ENCODE results near the gene VPS52.

The VPS52 gene

DNA sequence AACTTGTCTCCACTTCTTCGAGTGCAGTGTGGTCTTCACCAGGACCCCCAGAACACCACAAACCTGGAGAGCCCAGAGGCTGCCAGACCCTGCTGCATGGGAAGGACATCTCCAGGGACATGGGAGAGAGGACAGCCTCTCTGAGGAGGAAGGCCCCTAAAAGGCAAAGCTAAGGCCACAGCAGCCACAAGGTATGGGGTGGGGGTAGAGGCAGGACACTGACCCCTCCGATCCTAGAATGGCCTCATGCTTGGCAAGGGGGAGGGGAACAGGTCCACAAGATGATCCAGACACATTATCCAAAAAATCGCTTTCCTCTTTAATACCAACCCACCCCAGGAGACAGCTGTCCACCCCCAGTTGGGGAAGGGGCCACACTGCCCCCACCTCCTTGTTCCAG is 7.1 kb upstream of the VPS52 start:
- H3K9ac ChIP-seq (ENCODE audit: low read length): no peak overlapping the region
- no peak overlapping the region for H3K4me3 ChIP-seq (ENCODE audit: low read depth, low read length)
- no CpG with 5 or more reads among the region's 3 CpGs for WGBS (ENCODE audit: extremely low coverage, insufficient coverage, insufficient read length)
- H3K9me3 ChIP-seq (ENCODE audit: insufficient read depth, low read depth, low read length): no peaks in the 10 kb centered on the region
- no peak overlapping the region for H3K23ac ChIP-seq (ENCODE audit: low read length)
- H2AFZ ChIP-seq (ENCODE audit: insufficient read depth, low read length, poor library complexity): no peak overlapping the region
- no peak overlapping the region for H2AK5ac ChIP-seq (ENCODE audit: low read length)
- H3K4me2 ChIP-seq (ENCODE audit: low read length): no peak overlapping the region
- no peak overlapping the region for H3K27ac ChIP-seq (ENCODE audit: low read depth, low read length)
- no peak overlapping the region for H4K91ac ChIP-seq (ENCODE audit: low read depth, low read length)
- H3K79me1 ChIP-seq (ENCODE audit: low read length): peaks cover 9% of the 10 kb centered on the region
- H3K4me1 ChIP-seq (ENCODE audit: control insufficient read depth in 1 of 2, insufficient read depth in 2 of 2, low read length in 2 of 2): peaks cover 3 to 12% of the 10 kb centered on the region in 2 experiments
- no peak overlapping the region for H2BK12ac ChIP-seq (ENCODE audit: low read length)
- DNase-seq: no peak
- H3K14ac ChIP-seq (ENCODE audit: low read length): no peak overlapping the region
- H3K79me2 ChIP-seq (ENCODE audit: control insufficient read depth, insufficient read depth, low read length, poor library complexity): peaks cover 10% of the 10 kb centered on the region
- H3K18ac ChIP-seq (ENCODE audit: low read length): no peak overlapping the region
- H2BK5ac ChIP-seq (ENCODE audit: low read depth, low read length, poor library complexity): no peak overlapping the region
- H3K36me3 ChIP-seq (ENCODE audit: control insufficient read depth in 1 of 2, insufficient read depth in 2 of 2, low read length in 2 of 2): peaks cover 51 to 59% of the 10 kb centered on the region in 2 experiments
- H2BK120ac ChIP-seq (ENCODE audit: insufficient read depth, low read length, poor library complexity): no peak overlapping the region
- no peak overlapping the region for H3K4ac ChIP-seq (ENCODE audit: low read depth, low read length)
- no peak overlapping the region for H4K8ac ChIP-seq (ENCODE audit: low read depth, low read length)
- H3K27me3 ChIP-seq (ENCODE audit: insufficient read depth, low read length): no peaks in the 10 kb centered on the region
- H4K12ac ChIP-seq (ENCODE audit: low read depth, low read length): no peak overlapping the region

DNA sequence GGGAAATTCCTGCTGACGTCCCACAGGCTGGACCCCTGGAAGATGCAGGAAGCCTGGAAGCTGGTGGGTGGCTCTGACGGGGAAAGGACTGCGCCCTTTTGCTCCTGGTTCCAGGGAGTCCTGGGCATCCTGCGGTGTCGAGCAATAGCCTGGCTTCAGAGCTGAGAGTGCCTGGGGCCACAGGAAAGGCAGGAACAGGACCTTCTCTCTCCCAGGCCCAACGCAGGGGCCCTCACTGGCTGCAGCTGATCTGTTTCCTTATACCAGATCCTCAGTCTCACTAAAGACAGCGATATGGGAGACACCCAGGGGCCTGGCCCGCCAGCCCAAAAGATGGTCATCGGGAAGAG is 6.7 kb upstream of the VPS52 start:
- no peak overlapping the region for H2BK12ac ChIP-seq (ENCODE audit: low read length)
- H3K9me3 ChIP-seq (ENCODE audit: insufficient read depth, low read depth, low read length): no peaks in the 10 kb centered on the region
- no peaks in the 10 kb centered on the region for H3K27me3 ChIP-seq (ENCODE audit: insufficient read depth, low read length)
- H3K4me3 ChIP-seq (ENCODE audit: low read depth, low read length): no peak overlapping the region
- no peak for DNase-seq
- H3K36me3 ChIP-seq (ENCODE audit: control insufficient read depth in 1 of 2, insufficient read depth in 2 of 2, low read length in 2 of 2): peaks cover 47 to 58% of the 10 kb centered on the region in 2 experiments
- H4K91ac ChIP-seq (ENCODE audit: low read depth, low read length): no peak overlapping the region
- no peak overlapping the region for H3K18ac ChIP-seq (ENCODE audit: low read length)
- no peak overlapping the region for H2BK120ac ChIP-seq (ENCODE audit: insufficient read depth, low read length, poor library complexity)
- H3K4ac ChIP-seq (ENCODE audit: low read depth, low read length): peak overlapping the region; percentile 9
- H3K14ac ChIP-seq (ENCODE audit: low read length): no peak overlapping the region
- H3K4me1 ChIP-seq (ENCODE audit: control insufficient read depth in 1 of 2, insufficient read depth in 2 of 2, low read length in 2 of 2): peaks cover 3 to 12% of the 10 kb centered on the region in 2 experiments
- no peak overlapping the region for H2AFZ ChIP-seq (ENCODE audit: insufficient read depth, low read length, poor library complexity)
- no peak overlapping the region for H3K4me2 ChIP-seq (ENCODE audit: low read length)
- H3K79me2 ChIP-seq (ENCODE audit: control insufficient read depth, insufficient read depth, low read length, poor library complexity): peaks cover 10% of the 10 kb centered on the region
- no peak overlapping the region for H3K27ac ChIP-seq (ENCODE audit: low read depth, low read length)
- peak overlapping the region; percentile 1 for H4K12ac ChIP-seq (ENCODE audit: low read depth, low read length)
- no peak overlapping the region for H3K9ac ChIP-seq (ENCODE audit: low read length)
- peaks cover 9% of the 10 kb centered on the region for H3K79me1 ChIP-seq (ENCODE audit: low read length)
- H2BK5ac ChIP-seq (ENCODE audit: low read depth, low read length, poor library complexity): no peak overlapping the region
- no CpG with 5 or more reads among the region's 9 CpGs for WGBS (ENCODE audit: extremely low coverage, insufficient coverage, insufficient read length)
- H3K23ac ChIP-seq (ENCODE audit: low read length): no peak overlapping the region
- H2AK5ac ChIP-seq (ENCODE audit: low read length): peak overlapping the region; percentile 27
- no peak overlapping the region for H4K8ac ChIP-seq (ENCODE audit: low read depth, low read length)

DNA sequence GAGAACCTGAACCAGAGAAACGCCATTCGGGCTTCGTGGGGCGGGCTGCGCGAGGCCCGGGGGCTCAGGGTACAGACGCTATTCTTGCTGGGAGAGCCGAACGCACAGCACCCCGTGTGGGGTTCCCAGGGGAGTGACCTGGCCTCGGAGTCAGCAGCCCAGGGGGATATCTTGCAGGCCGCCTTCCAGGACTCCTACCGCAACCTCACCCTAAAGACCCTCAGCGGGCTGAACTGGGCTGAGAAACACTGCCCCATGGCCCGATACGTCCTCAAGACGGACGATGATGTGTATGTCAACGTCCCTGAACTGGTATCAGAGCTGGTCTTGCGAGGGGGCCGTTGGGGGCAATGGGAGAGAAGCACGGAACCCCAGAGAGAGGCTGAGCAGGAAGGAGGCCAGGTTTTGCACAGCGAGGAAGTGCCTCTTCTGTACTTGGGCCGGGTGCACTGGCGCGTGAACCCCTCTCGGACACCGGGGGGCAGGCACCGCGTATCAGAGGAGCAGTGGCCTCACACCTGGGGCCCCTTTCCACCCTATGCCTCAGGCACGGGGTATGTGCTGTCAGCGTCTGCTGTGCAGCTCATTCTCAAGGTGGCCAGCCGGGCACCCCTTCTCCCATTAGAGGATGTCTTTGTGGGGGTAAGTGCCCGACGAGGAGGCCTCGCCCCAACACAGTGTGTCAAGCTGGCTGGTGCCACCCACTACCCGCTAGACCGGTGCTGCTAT is 6.2 kb upstream of the VPS52 start:
- WGBS (ENCODE audit: extremely low coverage, insufficient coverage, insufficient read length): no CpG with 5 or more reads among the region's 39 CpGs
- peaks cover 10% of the 10 kb centered on the region for H3K79me2 ChIP-seq (ENCODE audit: control insufficient read depth, insufficient read depth, low read length, poor library complexity)
- peak overlapping the region; percentile 1 for H2AFZ ChIP-seq (ENCODE audit: insufficient read depth, low read length, poor library complexity)
- H3K36me3 ChIP-seq (ENCODE audit: control insufficient read depth in 1 of 2, insufficient read depth in 2 of 2, low read length in 2 of 2): peaks cover 48 to 57% of the 10 kb centered on the region in 2 experiments
- no peak overlapping the region for H2BK5ac ChIP-seq (ENCODE audit: low read depth, low read length, poor library complexity)
- peak overlapping the region; percentile 78 for H4K12ac ChIP-seq (ENCODE audit: low read depth, low read length)
- peak overlapping the region; percentile 38 for H3K4ac ChIP-seq (ENCODE audit: low read depth, low read length)
- peak overlapping the region; percentile 62 for H3K4me2 ChIP-seq (ENCODE audit: low read length)
- H4K8ac ChIP-seq (ENCODE audit: low read depth, low read length): peak overlapping the region; percentile 96
- peak overlapping the region; percentile 85 for H3K14ac ChIP-seq (ENCODE audit: low read length)
- peak overlapping the region; percentile 6 for H3K9ac ChIP-seq (ENCODE audit: low read length)
- peak overlapping the region; percentile 3 for H3K18ac ChIP-seq (ENCODE audit: low read length)
- H3K79me1 ChIP-seq (ENCODE audit: low read length): peaks cover 9% of the 10 kb centered on the region
- H3K4me1 ChIP-seq (ENCODE audit: control insufficient read depth in 1 of 2, insufficient read depth in 2 of 2, low read length in 2 of 2): peaks cover 3 to 12% of the 10 kb centered on the region in 2 experiments
- H3K4me3 ChIP-seq (ENCODE audit: low read depth, low read length): peak overlapping the region; percentile 84
- peak overlapping the region; percentile 27 for H2AK5ac ChIP-seq (ENCODE audit: low read length)
- peak overlapping the region; percentile 16 for H4K91ac ChIP-seq (ENCODE audit: low read depth, low read length)
- no peak for DNase-seq
- peak overlapping the region; percentile 37 for H2BK120ac ChIP-seq (ENCODE audit: insufficient read depth, low read length, poor library complexity)
- H3K27me3 ChIP-seq (ENCODE audit: insufficient read depth, low read length): no peaks in the 10 kb centered on the region
- H2BK12ac ChIP-seq (ENCODE audit: low read length): no peak overlapping the region
- H3K23ac ChIP-seq (ENCODE audit: low read length): no peak overlapping the region
- H3K9me3 ChIP-seq (ENCODE audit: insufficient read depth, low read depth, low read length): no peaks in the 10 kb centered on the region
- H3K27ac ChIP-seq (ENCODE audit: low read depth, low read length): peak overlapping the region; percentile 97

DNA sequence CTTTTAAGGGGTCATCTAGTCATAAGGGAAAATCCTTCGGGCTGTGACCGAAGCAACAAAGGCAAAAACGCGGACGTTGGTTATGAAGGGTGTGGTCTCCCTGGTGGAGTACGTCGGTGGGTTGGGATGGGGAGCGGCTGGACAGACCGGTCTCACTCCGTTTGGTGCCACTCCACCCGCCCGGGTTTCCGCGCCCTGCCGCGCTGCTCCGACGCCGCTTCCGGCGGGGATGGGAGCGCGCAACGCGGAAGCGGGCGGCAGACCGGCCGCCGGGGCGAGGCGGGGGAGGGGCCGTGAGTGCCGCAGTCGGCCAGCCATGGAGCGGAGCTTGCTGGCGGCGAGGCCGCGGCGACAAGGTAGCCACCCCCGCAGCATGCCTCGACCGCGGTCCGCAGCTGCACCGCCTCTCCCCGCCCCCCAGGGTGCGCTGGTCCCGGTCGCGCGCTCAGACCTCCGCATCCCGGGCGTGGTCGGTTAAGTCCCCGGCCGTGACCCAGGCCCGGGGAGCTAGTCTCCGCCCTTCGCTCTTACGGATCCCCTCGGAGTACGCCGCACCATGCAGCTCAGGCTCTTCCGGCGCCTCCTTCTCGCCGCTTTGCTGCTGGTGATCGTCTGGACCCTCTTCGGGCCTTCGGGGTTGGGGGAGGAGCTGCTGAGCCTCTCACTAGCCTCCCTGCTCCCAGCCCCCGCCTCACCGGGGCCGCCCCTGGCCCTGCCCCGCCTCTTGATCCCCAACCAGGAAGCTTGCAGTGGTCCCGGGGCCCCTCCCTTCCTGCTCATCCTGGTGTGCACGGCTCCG is 5.4 kb upstream of the VPS52 start, which contains the start of gene B3GALT4:
Gene B3GALT4, plus strand, starts transcription at position 260 of the 799 bp plus-strand sequence. Its CDS starts 297 bp downstream, at position 557.
- H4K91ac ChIP-seq (ENCODE audit: low read depth, low read length): peak within 1 kb of the TSS; percentile 91
- H4K8ac ChIP-seq (ENCODE audit: low read depth, low read length): peak within 1 kb of the TSS; percentile 96
- H3K4me3 ChIP-seq (ENCODE audit: low read depth, low read length): peak within 1 kb of the TSS; percentile 84
- peaks cover 13% of the 10 kb centered on the region for H3K79me2 ChIP-seq (ENCODE audit: control insufficient read depth, insufficient read depth, low read length, poor library complexity)
- no peaks in the 10 kb centered on the region for H3K27me3 ChIP-seq (ENCODE audit: insufficient read depth, low read length)
- H3K36me3 ChIP-seq (ENCODE audit: control insufficient read depth in 1 of 2, insufficient read depth in 2 of 2, low read length in 2 of 2): peaks cover 48 to 57% of the 10 kb centered on the region in 2 experiments
- no peaks in the 10 kb centered on the region for H3K9me3 ChIP-seq (ENCODE audit: insufficient read depth, low read depth, low read length)
- no CpG with 5 or more reads among the region's 80 CpGs for WGBS (ENCODE audit: extremely low coverage, insufficient coverage, insufficient read length)
- peak within 1 kb of the TSS; percentile 38 for H2AFZ ChIP-seq (ENCODE audit: insufficient read depth, low read length, poor library complexity)
- peak; percentile 61 to 78 for DNase-seq
- peak within 1 kb of the TSS; percentile 89 for H3K14ac ChIP-seq (ENCODE audit: low read length)
- H2AK5ac ChIP-seq (ENCODE audit: low read length): peak within 1 kb of the TSS; percentile 36
- H4K12ac ChIP-seq (ENCODE audit: low read depth, low read length): peak within 1 kb of the TSS; percentile 78
- H3K79me1 ChIP-seq (ENCODE audit: low read length): peaks cover 12% of the 10 kb centered on the region
- H3K4me2 ChIP-seq (ENCODE audit: low read length): peak within 1 kb of the TSS; percentile 62
- H2BK5ac ChIP-seq (ENCODE audit: low read depth, low read length, poor library complexity): peak within 1 kb of the TSS; percentile 81
- peaks cover 3 to 12% of the 10 kb centered on the region in 2 experiments for H3K4me1 ChIP-seq (ENCODE audit: control insufficient read depth in 1 of 2, insufficient read depth in 2 of 2, low read length in 2 of 2)
- H3K27ac ChIP-seq (ENCODE audit: low read depth, low read length): peak within 1 kb of the TSS; percentile 97
- peak within 1 kb of the TSS; percentile 56 for H3K18ac ChIP-seq (ENCODE audit: low read length)
- no peak within 1 kb of the TSS for H3K23ac ChIP-seq (ENCODE audit: low read length)
- H2BK12ac ChIP-seq (ENCODE audit: low read length): no peak within 1 kb of the TSS
- peak within 1 kb of the TSS; percentile 84 for H3K9ac ChIP-seq (ENCODE audit: low read length)
- peak within 1 kb of the TSS; percentile 37 for H2BK120ac ChIP-seq (ENCODE audit: insufficient read depth, low read length, poor library complexity)
- peak within 1 kb of the TSS; percentile 89 for H3K4ac ChIP-seq (ENCODE audit: low read depth, low read length)

Measured in trophoblast cell (in vitro differentiated cells and primary cell).